Stimulated activated CD4-positive, alpha-beta T cell treated with anti-CD3 and anti-CD28 coated beads, Interleukin-2, amount 100 ng/mL, for 48 hours (primary cell): ENCODE measurements around the gene BMP7.
"Not testable (repeated sequence)": the region's sequence is repeated elsewhere in the genome, so short reads cannot be mapped to it uniquely, and the experiment has no call there.

Experiments
- DNase-seq, 2 donors: peaks; one replicate each; pipeline ENCODE4 v3.0.0-alpha.2; 2020

The BMP7 gene

DNA sequence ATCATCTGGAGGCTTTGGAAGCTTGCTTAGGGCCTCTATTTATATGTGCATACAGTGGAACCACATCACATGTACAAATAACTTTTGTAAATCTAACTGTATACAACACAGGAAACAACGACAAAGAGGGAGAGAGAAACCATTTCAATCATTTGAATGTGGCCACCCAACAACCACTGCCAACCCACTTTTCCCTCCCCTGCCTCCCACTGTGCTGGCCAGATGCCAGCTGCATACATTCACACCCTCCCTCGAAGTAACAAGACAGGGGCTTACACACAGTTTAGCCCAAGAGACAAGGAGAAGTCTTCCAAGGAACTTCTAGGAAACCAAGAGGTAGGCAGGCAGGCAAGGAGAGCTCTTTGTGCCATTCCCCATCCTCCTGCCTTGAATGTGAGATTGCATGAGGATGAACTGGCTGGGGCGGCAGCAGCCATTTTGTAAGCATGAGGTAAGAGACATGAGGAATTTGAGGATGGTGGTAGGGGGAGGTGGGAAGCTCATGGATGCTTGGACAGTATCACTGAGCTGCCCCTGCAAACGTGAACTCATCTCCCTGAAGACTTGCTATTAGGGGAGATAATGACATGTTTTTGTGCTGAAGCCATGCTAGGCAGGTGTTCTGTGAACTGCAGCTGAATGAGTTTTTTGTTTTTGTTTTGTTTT lies 18.2 kb downstream of the BMP7 start:
- DNase-seq: no peak

- no peak for DNase-seq
These were observed 19.0 kb downstream of the BMP7 start for GRCh38 chr20:57247292-57247965.

GRCh38 chr20:57245997-57246396 lies 20.4 kb downstream of the BMP7 start:
- no peak for DNase-seq

GRCh38 chr20:57244627-57245214 lies 21.7 kb downstream of the BMP7 start:
- no peak for DNase-seq

GRCh38 chr20:57244221-57244585 lies 22.2 kb downstream of the BMP7 start:
- no peak for DNase-seq

- DNase-seq: no peak
These were observed 22.8 kb downstream of the BMP7 start for GRCh38 chr20:57243480-57244220.

DNA sequence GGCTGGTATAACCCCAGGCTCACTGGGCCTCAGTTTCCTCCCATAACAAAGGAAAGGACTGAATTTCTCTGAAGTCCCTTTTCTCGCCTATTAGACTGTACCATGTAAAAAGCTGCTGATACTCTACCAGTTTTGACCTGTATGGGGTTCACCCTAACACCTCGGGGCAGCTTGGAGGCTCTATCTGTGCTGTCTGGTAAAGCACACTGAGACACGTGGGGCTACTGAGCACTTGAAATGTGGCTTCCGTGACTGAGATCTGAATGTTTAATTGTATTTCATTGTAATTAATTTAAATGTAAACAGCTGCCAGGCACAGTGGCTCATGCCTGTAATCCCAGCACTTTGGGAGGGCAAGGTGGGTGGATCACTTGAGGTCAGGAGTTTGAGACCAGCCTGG lies 24.0 kb downstream of the BMP7 start:
- no peak for DNase-seq

GRCh38 chr20:57241363-57241991 lies 25.0 kb downstream of the BMP7 start:
- no peak for DNase-seq

- DNase-seq: no peak
These were observed 25.7 kb downstream of the BMP7 start for GRCh38 chr20:57240581-57241362.

DNA sequence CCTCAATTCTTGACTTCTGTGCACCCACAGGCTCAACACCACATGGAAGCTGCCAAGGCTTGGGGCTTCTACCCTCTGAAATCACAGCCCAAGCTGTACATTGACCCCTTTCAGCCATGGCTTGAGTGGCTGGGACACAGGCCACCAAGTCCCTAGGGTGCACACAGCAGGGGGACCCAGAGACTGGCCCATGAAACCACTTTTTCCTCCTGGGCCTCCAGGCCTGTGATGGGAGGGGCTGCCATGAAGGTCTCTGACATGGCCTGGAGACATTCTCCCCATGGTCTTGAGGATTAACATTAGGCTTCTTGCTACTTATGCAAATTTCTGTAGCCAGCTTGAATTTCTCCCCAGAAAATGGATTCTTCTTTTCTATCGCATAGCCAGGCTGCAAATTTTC lies 26.7 kb downstream of the BMP7 start:
- not testable (repeated sequence) for DNase-seq

DNA sequence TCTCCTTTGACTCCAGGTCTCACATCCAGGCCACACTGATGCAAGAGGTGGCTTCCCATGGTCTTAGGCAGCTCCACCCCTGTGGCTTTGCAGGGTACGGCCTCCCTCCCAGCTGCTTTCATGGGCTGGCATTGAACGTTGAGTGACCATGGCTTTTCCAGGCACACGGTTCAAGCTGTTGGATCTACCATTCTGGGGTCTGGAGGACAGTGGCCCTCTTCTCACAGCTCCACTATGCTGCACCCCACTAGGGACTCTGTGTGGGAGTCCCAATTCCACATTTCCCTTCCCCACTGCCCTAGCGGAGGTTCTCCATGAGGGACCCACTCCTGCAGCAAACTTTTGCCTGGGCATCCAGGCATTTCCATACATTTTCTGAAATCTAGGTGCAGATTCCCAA lies 27.1 kb downstream of the BMP7 start:
- DNase-seq: not testable (repeated sequence)

GRCh38 chr20:57238089-57238488 lies 28.4 kb downstream of the BMP7 start:
- DNase-seq: no peak

DNA sequence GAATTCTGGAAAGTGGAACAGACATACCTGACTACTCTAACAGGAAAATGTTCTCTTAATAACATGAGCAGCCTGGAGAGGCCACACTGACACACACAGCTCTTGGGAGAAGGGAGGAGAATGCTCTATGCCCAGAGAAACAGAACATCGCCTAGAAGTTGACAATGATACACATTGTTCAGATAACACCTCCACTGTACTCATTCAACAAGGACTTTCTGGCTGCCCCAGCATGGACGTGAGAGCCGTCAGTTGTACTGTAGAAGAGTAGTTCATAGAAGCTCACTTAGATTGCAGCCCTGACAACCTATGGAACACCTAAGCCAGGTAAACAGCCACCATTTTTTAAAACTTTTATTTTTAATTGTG lies 28.9 kb downstream of the BMP7 start:
- no peak for DNase-seq

- DNase-seq: no peak
These were observed 29.4 kb downstream of the BMP7 start for GRCh38 chr20:57236813-57237584.

DNA sequence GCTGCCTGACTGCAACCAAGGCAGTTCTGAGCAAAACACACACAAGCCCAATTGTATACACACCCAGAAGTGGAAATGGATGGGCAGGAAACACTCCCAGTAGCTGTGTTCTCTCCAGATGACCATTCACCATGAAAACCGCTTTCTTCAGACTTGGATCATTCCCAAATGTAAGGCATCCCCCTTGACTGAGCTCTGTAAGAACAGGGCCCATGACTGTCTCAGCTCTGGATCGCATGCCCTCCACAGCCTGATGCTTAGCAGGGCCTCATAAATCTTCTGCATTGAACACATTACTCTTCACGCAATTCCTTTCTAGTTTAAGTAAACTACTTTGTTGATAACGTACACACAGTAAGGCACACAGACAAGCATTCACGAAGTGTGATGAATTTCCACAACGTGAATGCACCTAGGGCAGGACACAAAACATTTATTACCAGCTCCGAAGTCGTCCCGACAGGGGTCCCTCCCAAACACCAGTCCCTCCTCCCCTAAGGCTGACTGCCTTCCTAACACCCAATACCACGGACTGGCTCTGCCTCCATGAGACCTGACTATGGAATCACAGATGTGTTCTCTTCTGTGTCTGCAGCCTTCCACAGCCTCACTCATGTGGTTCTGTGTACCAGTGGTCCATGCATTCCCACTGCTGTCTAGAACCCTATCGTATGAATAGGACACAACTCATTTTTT lies 31.7 kb downstream of the BMP7 start:
- no peak for DNase-seq

GRCh38 chr20:57231951-57232428 lies 34.5 kb downstream of the BMP7 start:
- no peak for DNase-seq

GRCh38 chr20:57231161-57231560 lies 35.3 kb downstream of the BMP7 start:
- no peak for DNase-seq

DNA sequence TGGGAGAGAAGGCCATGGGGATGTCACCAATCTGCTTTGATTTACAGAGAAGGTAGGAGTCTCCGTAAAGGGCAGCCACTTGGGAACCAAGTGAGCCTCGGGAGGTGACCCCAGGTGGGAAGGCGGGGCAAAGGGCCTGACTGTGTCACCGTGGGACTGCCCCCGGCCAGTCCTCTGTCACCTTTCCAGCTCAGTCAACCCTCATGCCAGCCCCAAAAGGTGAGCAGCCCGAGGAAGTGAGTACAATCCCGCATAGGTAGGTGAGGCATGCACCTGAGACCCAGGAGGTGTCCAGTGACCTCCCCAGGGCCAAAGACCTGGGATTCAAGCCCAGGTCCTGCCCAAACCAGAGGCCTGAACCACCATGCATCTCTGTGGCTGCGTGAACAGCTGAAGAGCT lies 36.2 kb downstream of the BMP7 start:
- DNase-seq: no peak

- no peak for DNase-seq
These were observed 37.0 kb downstream of the BMP7 start for GRCh38 chr20:57229490-57229889.

GRCh38 chr20:57225830-57226229 lies 40.6 kb downstream of the BMP7 start:
- DNase-seq: no peak

DNA sequence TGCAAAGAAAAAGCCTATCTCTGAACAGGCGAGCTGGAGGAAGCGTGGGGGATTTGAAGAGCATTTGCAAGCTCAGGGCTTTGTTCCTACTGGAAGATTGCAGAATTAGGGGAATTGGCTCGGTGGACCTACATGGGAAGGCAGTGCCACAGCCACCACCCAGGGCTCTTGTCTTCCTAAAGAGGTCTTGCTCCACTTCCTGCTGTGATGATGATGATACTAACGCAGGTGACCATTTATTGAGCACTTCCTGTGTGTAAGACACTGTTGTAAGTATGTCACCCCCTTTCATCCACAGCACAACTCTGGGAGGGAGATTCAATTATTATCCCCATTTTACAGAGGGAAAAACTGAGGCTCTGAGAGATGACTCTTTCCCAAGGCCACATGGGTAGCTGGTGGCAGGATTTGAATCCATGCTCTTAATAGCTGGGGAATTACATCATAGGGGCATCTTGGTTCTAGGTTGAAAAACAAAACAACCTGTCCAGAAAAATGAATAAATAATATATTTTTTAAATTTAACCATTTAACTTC lies 41.2 kb downstream of the BMP7 start:
- no peak for DNase-seq
